ENCODE data around the gene PPM1L. TPM values are rescaled to one million over a fixed set of nuclear protein-coding genes. Genes with fewer than 3 reads are reported as not detected.
"Not testable (repeated sequence)": the region's sequence is repeated elsewhere in the genome, so short reads cannot be mapped to it uniquely, and the experiment has no call there.

Gene PPM1L
- total and polyA plus RNA-seq, 2 donors, result 20.2 to 24.2 TPM

- no peak overlapping the region for H3K27ac ChIP-seq (ENCODE audit: low read depth)
- no peaks in the 10 kb centered on the region for H3K4me1 ChIP-seq (ENCODE audit: insufficient read depth)
- WGBS, result 84% methylated on average over 4 of the region's 4 CpGs
- DNase-seq (ENCODE audit: extremely low spot score), result no peak
- H3K4me3 ChIP-seq (ENCODE audit: low read depth, low read length), result no peak overlapping the region
- H3K36me3 ChIP-seq (ENCODE audit: insufficient read depth), result no peaks in the 10 kb centered on the region
Measured at GRCh38 chr3:160987982-160988964, 232.2 kb downstream of the PPM1L start.

- no peak for DNase-seq (ENCODE audit: extremely low spot score)
- 57% methylated on average over 2 of the region's 2 CpGs for WGBS
- Histone ChIP-seq H3K36me3 (ENCODE audit: insufficient read depth) (no peaks in the 10 kb centered on the region), H3K4me1 (ENCODE audit: insufficient read depth) (no peaks in the 10 kb centered on the region), H3K27ac (ENCODE audit: low read depth) (no peak overlapping the region), H3K4me3 (ENCODE audit: low read depth, low read length) (no peak overlapping the region)
Measured at GRCh38 chr3:160990446-160990845, 234.4 kb downstream of the PPM1L start.

- no peaks in the 10 kb centered on the region for H3K4me1 ChIP-seq (ENCODE audit: insufficient read depth)
- H3K4me3 ChIP-seq (ENCODE audit: low read depth, low read length), result no peak overlapping the region
- no peaks in the 10 kb centered on the region for H3K36me3 ChIP-seq (ENCODE audit: insufficient read depth)
- H3K27ac ChIP-seq (ENCODE audit: low read depth), result no peak overlapping the region
- WGBS, result 78% methylated on average over 3 of the region's 3 CpGs
- no peak for DNase-seq (ENCODE audit: extremely low spot score)
Measured at GRCh38 chr3:160992712-160993111, 236.7 kb downstream of the PPM1L start.

DNA sequence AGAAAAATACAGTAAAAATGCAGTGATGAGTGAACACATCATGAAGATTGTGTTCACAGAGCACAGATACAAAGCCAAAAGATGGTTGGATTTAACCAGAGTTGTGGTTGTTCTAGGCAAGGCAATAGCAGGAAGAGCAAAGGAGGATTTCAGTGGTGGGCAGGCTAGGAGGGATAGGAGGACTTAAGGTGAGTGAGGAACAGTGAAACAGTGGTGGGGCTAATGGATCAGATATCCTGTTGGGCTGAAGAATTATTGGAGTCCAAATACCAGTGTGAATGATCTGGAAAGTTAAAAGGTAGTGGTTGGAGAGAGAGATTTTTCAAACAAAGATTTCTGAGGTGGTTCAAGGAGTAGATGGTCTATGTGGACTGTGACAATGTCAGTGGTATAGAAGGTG lies 240.8 kb downstream of the PPM1L start:
- no peaks in the 10 kb centered on the region for H3K36me3 ChIP-seq (ENCODE audit: insufficient read depth)
- no peak overlapping the region for H3K27ac ChIP-seq (ENCODE audit: low read depth)
- no peak for DNase-seq (ENCODE audit: extremely low spot score)
- no peaks in the 10 kb centered on the region for H3K4me1 ChIP-seq (ENCODE audit: insufficient read depth)
- H3K4me3 ChIP-seq (ENCODE audit: low read depth, low read length), result no peak overlapping the region

DNA sequence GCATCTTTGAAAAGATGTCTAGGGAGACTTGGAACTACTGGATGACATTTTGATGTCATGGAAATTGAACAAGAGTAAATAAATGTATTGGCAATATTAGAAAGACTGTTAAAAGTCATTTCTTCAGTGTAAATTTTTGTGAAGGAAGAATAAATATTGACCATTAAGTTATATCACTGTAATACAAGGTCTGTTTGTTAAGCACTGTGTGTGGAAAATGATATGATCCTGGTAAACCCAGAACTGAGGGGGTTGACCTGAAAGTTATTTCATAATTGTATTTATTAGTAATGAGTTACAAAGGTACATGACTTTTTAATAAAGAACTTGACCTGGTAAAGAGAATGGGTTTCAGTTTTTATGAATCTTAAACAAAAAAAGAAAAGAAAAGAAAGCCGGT lies 242.6 kb downstream of the PPM1L start:
- no peak for DNase-seq (ENCODE audit: extremely low spot score)
- Histone ChIP-seq H3K4me3 (ENCODE audit: low read depth, low read length) (no peak overlapping the region), H3K27ac (ENCODE audit: low read depth) (no peak overlapping the region), H3K36me3 (ENCODE audit: insufficient read depth) (no peaks in the 10 kb centered on the region), H3K4me1 (ENCODE audit: insufficient read depth) (no peaks in the 10 kb centered on the region)
- 94% methylated on average over 1 of the region's 1 CpG for WGBS

DNA sequence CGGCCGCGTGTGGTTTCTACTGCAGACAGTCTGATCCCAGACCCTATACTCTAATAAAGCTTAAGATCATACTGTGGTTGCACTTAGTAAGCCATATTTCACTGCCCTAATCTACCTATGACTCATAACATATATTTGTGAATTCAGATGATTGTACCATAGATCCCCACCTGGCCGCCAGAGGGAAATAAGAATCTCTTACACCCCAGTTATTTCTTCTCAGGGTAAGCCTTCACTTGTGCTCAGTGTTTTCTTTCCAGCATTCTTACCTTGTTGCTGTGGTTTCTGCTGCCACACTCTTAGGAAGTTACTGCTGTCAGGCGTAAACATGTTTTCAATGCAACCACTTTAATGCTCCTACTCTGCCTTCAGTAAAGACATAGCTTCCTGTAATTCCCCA lies 243.2 kb downstream of the PPM1L start:
- H3K4me3 ChIP-seq (ENCODE audit: low read depth, low read length), result no peak overlapping the region
- 84% methylated on average over 5 of the region's 5 CpGs for WGBS
- no peak overlapping the region for H3K27ac ChIP-seq (ENCODE audit: low read depth)
- no peaks in the 10 kb centered on the region for H3K4me1 ChIP-seq (ENCODE audit: insufficient read depth)
- no peak for DNase-seq (ENCODE audit: extremely low spot score)
- H3K36me3 ChIP-seq (ENCODE audit: insufficient read depth), result no peaks in the 10 kb centered on the region

GRCh38 chr3:161008086-161008485 lies 252.1 kb downstream of the PPM1L start:
- no peak for DNase-seq (ENCODE audit: extremely low spot score)
- Histone ChIP-seq H3K4me3 (ENCODE audit: low read depth, low read length) (no peak overlapping the region), H3K27ac (ENCODE audit: low read depth) (no peak overlapping the region), H3K4me1 (ENCODE audit: insufficient read depth) (no peaks in the 10 kb centered on the region), H3K36me3 (ENCODE audit: insufficient read depth) (no peaks in the 10 kb centered on the region)
- WGBS, result 79% methylated on average over 2 of the region's 2 CpGs

DNA sequence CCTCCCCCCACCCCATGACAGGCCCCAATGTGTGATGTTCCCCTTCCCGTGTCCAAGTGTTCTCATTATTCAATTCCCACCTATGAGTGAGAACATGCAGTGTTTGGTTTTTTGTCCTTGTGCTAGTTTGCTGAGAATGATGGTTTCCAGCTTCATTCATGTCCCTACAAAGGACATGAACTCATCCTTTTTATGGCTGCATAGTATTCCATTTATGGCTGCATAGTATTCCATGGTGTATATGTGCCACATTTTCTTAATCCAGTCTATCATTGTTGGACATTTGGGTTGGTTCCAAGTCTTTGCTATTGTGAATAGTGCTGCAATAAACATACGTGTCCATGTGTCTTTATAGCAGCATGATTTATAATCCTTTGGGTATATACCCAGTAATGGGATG lies 254.1 kb downstream of the PPM1L start:
- H3K4me1 ChIP-seq (ENCODE audit: insufficient read depth); DNase-seq (ENCODE audit: extremely low spot score): not testable (repeated sequence)
- WGBS, result 95% methylated on average over 1 of the region's 2 CpGs

GRCh38 chr3:161014843-161015749 lies 259.1 kb downstream of the PPM1L start:
- 39% methylated on average over 4 of the region's 4 CpGs for WGBS
- Histone ChIP-seq H3K36me3 (ENCODE audit: insufficient read depth) (no peaks in the 10 kb centered on the region), H3K4me1 (ENCODE audit: insufficient read depth) (peaks cover 2% of the 10 kb centered on the region), H3K4me3 (ENCODE audit: low read depth, low read length) (no peak overlapping the region), H3K27ac (ENCODE audit: low read depth) (no peak overlapping the region)
- DNase-seq (ENCODE audit: extremely low spot score), result no peak

More for the DNA sequence above, 254.1 kb downstream of the PPM1L start:
- not testable (repeated sequence) for H3K27ac ChIP-seq (ENCODE audit: low read depth); H3K4me3 ChIP-seq (ENCODE audit: low read depth, low read length); H3K36me3 ChIP-seq (ENCODE audit: insufficient read depth)

GRCh38 chr3:161016417-161017313 lies 260.6 kb downstream of the PPM1L start:
- 83% methylated on average over 6 of the region's 6 CpGs for WGBS
- Histone ChIP-seq H3K36me3 (ENCODE audit: insufficient read depth) (no peaks in the 10 kb centered on the region), H3K27ac (ENCODE audit: low read depth) (no peak overlapping the region)

DNA sequence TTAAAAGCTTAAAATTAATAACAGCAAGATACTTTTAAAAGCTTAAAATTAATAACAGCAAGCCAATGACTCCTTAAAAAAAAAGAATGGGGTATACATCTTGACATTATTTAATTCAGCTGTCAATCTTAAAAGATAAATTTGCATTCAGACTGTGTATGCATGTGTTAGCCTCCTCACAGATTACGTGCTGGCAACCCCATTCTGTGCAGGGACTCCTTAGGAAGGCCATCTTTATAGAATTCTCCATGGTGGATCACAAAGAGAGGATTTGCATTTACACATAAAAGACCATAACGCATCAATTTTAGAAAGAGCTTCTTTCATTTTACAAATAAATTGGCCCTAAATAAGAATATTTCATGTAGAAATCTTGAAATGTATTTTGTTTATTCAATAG lies 261.9 kb downstream of the PPM1L start:
- H3K27ac ChIP-seq (ENCODE audit: low read depth), result no peak overlapping the region
- H3K4me3 ChIP-seq (ENCODE audit: low read depth, low read length), result no peak overlapping the region
- DNase-seq (ENCODE audit: extremely low spot score), result no peak
- H3K36me3 ChIP-seq (ENCODE audit: insufficient read depth), result no peaks in the 10 kb centered on the region
- H3K4me1 ChIP-seq (ENCODE audit: insufficient read depth), result peaks cover 2% of the 10 kb centered on the region
- 94% methylated on average over 2 of the region's 2 CpGs for WGBS

More at GRCh38 chr3:161016417-161017313, 260.6 kb downstream of the PPM1L start:
- Histone ChIP-seq H3K4me1 (ENCODE audit: insufficient read depth) (peaks cover 2% of the 10 kb centered on the region), H3K4me3 (ENCODE audit: low read depth, low read length) (no peak overlapping the region)
- no peak for DNase-seq (ENCODE audit: extremely low spot score)

DNA sequence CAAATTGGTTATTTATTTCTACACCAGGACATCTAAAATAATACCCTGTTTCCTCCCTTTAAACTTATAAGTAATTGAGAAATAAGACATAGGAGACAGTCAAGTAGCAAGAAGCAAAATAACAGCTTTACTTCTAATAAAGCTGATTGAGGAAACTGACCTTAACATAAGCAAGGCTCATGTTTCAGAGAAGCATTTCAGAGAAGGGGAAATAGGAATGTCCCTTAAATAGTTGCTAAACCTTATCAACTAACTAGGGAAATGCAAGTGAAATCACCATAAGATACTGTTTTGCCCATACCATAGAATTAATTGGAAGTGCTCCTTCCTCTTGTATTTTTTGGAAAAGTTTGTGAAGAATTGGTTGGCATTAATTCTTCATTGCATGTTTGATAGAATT lies 264.2 kb downstream of the PPM1L start:
- H3K4me3 ChIP-seq (ENCODE audit: low read depth, low read length), result no peak overlapping the region
- H3K27ac ChIP-seq (ENCODE audit: low read depth), result no peak overlapping the region
- H3K36me3 ChIP-seq (ENCODE audit: insufficient read depth), result no peaks in the 10 kb centered on the region
- no peaks in the 10 kb centered on the region for H3K4me1 ChIP-seq (ENCODE audit: insufficient read depth)
- no peak for DNase-seq (ENCODE audit: extremely low spot score)

DNA sequence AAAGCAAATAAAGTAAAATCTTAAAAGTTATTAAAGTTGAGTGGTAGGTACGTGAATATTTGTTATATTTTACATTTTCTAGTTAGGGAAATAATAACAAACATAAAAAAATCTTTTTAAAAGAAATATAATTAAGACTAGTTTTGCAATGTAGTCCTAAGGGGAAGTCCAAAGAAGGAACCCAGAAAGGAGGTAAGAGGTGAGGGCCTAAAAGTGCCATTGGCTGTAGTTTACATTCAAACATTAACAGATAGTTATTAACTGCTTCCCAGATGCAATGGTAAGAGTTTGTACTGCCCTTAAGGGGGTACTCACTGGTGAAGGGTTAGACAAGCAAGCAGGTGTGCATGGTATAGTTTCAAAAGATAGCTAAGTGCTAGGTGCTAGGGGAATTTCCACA lies 269.9 kb downstream of the PPM1L start:
- H3K27ac ChIP-seq (ENCODE audit: low read depth), result no peak overlapping the region
- no peaks in the 10 kb centered on the region for H3K4me1 ChIP-seq (ENCODE audit: insufficient read depth)
- WGBS, result 97% methylated on average over 1 of the region's 1 CpG
- no peak for DNase-seq (ENCODE audit: extremely low spot score)
- no peak overlapping the region for H3K4me3 ChIP-seq (ENCODE audit: low read depth, low read length)
- H3K36me3 ChIP-seq (ENCODE audit: insufficient read depth), result no peaks in the 10 kb centered on the region
